ENCODE data around the gene PTPN13.

DNA sequence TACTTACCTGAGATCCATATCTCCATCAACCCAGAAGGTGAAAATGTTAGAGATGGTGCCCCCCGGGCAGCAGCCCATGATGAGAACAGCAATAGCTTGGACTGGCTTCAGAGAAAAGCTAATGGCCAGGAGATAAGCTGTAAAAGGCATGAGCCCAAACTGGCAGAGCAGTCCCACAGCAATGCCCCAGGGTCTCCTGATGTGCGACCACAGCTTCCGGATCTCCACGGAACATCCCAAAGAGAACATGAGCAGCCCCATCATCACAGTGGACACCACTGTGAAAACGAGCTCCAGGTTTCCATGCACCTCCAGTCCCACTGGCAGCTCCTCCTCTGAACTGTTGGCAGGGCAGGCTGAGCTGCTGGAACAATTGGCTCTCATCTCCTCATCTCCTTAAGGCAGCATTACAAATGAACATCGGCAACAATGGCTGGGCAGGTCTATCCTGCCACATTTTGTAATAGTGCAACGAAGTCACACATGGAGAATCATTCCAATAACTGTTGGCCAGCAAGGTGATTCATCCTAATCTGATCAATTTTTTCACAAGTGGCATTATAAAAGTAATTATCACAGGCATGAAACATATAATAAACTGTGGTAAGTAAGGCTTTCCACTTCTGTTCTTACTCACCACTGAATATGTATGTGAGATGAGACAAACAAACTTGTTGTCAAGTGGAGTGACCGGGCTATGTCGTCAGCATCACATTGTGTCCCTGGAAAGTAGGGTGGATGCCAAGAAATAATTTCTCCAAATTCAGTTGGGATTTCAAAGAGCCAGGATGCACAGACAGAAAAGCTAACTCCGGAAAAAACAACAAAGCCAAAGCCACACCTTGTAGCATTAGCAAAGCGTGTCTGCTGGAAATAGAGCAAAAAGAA, 254.9 kb downstream of the PTPN13 start, which contains the start of gene SLC10A6:
- TF ChIP-seq, protein P1, sequence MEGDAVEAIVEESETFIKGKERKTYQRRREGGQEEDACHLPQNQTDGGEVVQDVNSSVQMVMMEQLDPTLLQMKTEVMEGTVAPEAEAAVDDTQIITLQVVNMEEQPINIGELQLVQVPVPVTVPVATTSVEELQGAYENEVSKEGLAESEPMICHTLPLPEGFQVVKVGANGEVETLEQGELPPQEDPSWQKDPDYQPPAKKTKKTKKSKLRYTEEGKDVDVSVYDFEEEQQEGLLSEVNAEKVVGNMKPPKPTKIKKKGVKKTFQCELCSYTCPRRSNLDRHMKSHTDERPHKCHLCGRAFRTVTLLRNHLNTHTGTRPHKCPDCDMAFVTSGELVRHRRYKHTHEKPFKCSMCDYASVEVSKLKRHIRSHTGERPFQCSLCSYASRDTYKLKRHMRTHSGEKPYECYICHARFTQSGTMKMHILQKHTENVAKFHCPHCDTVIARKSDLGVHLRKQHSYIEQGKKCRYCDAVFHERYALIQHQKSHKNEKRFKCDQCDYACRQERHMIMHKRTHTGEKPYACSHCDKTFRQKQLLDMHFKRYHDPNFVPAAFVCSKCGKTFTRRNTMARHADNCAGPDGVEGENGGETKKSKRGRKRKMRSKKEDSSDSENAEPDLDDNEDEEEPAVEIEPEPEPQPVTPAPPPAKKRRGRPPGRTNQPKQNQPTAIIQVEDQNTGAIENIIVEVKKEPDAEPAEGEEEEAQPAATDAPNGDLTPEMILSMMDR (IDR thresholded peaks at IDR 0.05), result no peak
- no peak for TF ChIP-seq POLR2AphosphoS5 (IDR thresholded peaks at IDR 0.05)
